Activated CD4-positive, alpha-beta T cell treated with anti-CD3 and anti-CD28 coated beads, Interleukin-2, amount 50 U/mL, for 1 hour (primary cell): Measurements from ENCODE around the gene PIH1D2.
"Not testable (repeated sequence)": the region's sequence is repeated elsewhere in the genome, so short reads cannot be mapped to it uniquely, and the experiment has no call there.

Experiments used
- DNase-seq: peaks from one replicate; pipeline ENCODE4 v3.0.0-alpha.2; 2020

PIH1D2 gene

GRCh38 chr11:112073941-112074811 is at the start of gene PIH1D2, which contains the start of gene NKAPD1:
TSS of gene PIH1D2 (minus strand) at chr11:112074017. CDS start at chr11:112073174, 843 bp downstream.
TSS of gene NKAPD1 (plus strand) at chr11:112074299. CDS start at chr11:112075575, 1,276 bp downstream.
- DNase-seq: peak; percentile 73

- no peak for DNase-seq
These were observed 49.3 kb upstream of the PIH1D2 start for GRCh38 chr11:112123129-112123528.

GRCh38 chr11:112121981-112122615 is 48.3 kb upstream of the PIH1D2 start:
- DNase-seq: no peak

- no peak for DNase-seq
These were observed 44.4 kb upstream of the PIH1D2 start for GRCh38 chr11:112118176-112118575.

- no peak for DNase-seq
These were observed 41.6 kb upstream of the PIH1D2 start for GRCh38 chr11:112115386-112115785.

- no peak for DNase-seq
These were observed 40.6 kb upstream of the PIH1D2 start for GRCh38 chr11:112114460-112114859.

GRCh38 chr11:112113539-112114457 is 40.0 kb upstream of the PIH1D2 start:
- DNase-seq: no peak

- DNase-seq: no peak
These were observed 32.3 kb upstream of the PIH1D2 start for GRCh38 chr11:112106070-112106469.

- DNase-seq: no peak
These were observed 29.6 kb upstream of the PIH1D2 start for GRCh38 chr11:112103446-112103845.

- no peak for DNase-seq
These were observed 26.6 kb upstream of the PIH1D2 start for GRCh38 chr11:112100462-112100861.

GRCh38 chr11:112097734-112098528 is 24.1 kb upstream of the PIH1D2 start:
- DNase-seq: no peak

GRCh38 chr11:112096194-112096593 is 22.4 kb upstream of the PIH1D2 start:
- DNase-seq: no peak

- not testable (repeated sequence) for DNase-seq
These were observed 21.5 kb upstream of the PIH1D2 start for GRCh38 chr11:112095302-112095701.

GRCh38 chr11:112087212-112087611 is 13.4 kb upstream of the PIH1D2 start:
- no peak for DNase-seq

- peak; percentile 94 for DNase-seq
These were observed 12.8 kb upstream of the PIH1D2 start, which contains the start of the genes SDHD and TIMM8B for GRCh38 chr11:112086422-112087191. TSS of gene SDHD (plus strand) at chr11:112086873. CDS start at chr11:112086908, 35 bp downstream. TSS of gene TIMM8B (minus strand) at chr11:112086756. CDS start at chr11:112086723, 33 bp downstream.

- peak; percentile 24 for DNase-seq
These were observed 12.1 kb upstream of the PIH1D2 start for GRCh38 chr11:112085822-112086421.

- DNase-seq: no peak
These were observed 8.9 kb upstream of the PIH1D2 start for GRCh38 chr11:112082729-112083128.

GRCh38 chr11:112062923-112063322 is 10.9 kb downstream of the PIH1D2 start:
- DNase-seq: no peak

GRCh38 chr11:112058103-112058502 is 15.7 kb downstream of the PIH1D2 start:
- no peak for DNase-seq

GRCh38 chr11:112057170-112057569 is 16.6 kb downstream of the PIH1D2 start:
- no peak for DNase-seq

GRCh38 chr11:112051768-112052167 is 22.0 kb downstream of the PIH1D2 start:
- no peak for DNase-seq
